ENCODE results near the gene GSTM3. TPM values are rescaled to one million over a fixed set of nuclear protein-coding genes. Genes with fewer than 3 reads are reported as not detected.
"Not testable (repeated sequence)": the region's sequence is repeated elsewhere in the genome, so short reads cannot be mapped to it uniquely, and the experiment has no call there.

The GSTM3 gene
- total RNA-seq, 2 experiments from 2014 or later, result 14.8 to 15.4 TPM

DNA sequence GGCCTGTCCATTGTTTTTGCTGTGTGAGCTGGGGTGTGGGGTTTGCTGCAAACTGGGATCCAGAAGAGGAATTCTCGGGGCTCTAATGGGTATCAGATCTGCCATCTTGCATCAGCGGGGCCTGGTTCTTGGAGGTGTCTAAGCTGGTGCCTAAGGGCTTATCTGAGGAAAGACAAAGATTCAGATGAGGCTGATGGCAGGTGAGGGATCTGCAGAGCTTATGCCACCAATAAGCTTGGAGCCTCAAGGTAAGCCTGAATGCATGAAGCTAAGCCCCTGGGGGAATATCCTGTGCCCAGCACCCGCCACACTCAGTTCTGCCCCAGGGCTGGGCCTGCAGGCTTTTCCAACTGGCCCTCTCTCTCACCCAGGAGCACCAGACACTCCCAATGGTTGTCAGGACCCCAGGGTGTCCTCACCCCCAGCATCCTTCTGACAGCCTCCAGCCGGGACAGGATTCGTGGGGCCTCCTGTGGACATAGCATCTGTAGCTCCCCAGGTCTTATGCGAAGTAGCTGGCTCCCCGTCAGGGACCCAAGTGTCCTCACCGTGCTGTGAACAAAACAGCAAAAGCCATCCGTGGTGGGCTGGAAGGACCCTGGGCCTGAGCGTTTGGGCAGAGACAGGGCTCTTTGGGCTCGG, 9.5 kb upstream of the GSTM3 start:
- Mint-ChIP-seq H3K9me3 (no peaks in the 10 kb centered on the region), H3K27me3 (peaks cover 10% of the 10 kb centered on the region), H3K36me3 (ENCODE audit: low read depth) (no peaks in the 10 kb centered on the region), H3K4me3 (no peak overlapping the region), H3K27ac (no peak overlapping the region), H3K4me1 (ENCODE audit: low read depth) (no peaks in the 10 kb centered on the region)
- peaks cover 5 to 10% of the 10 kb centered on the region in 2 experiments for H3K27me3 ChIP-seq (ENCODE audit: control insufficient read depth in 1 of 2, insufficient read depth in 2 of 2, low read length in 2 of 2)
- H3K9me3 ChIP-seq (ENCODE audit: control insufficient read depth in 1 of 2, insufficient read depth in 1 of 2, low read length in 2 of 2), result peaks cover 0 to 5% of the 10 kb centered on the region in 2 experiments
- no peaks in the 10 kb centered on the region for H3K4me1 ChIP-seq (ENCODE audit: insufficient read depth, low read length)
- H3K36me3 ChIP-seq (ENCODE audit: insufficient read depth, low read length), result no peaks in the 10 kb centered on the region
- H3K4me3 ChIP-seq (ENCODE audit: low read length), result no peak overlapping the region
- ChIA-PET CTCF (no interaction called here), POLR2A (no interaction called here)
- ATAC-seq (ENCODE audit: poor library complexity), result no peak
- TF ChIP-seq, protein P1, sequence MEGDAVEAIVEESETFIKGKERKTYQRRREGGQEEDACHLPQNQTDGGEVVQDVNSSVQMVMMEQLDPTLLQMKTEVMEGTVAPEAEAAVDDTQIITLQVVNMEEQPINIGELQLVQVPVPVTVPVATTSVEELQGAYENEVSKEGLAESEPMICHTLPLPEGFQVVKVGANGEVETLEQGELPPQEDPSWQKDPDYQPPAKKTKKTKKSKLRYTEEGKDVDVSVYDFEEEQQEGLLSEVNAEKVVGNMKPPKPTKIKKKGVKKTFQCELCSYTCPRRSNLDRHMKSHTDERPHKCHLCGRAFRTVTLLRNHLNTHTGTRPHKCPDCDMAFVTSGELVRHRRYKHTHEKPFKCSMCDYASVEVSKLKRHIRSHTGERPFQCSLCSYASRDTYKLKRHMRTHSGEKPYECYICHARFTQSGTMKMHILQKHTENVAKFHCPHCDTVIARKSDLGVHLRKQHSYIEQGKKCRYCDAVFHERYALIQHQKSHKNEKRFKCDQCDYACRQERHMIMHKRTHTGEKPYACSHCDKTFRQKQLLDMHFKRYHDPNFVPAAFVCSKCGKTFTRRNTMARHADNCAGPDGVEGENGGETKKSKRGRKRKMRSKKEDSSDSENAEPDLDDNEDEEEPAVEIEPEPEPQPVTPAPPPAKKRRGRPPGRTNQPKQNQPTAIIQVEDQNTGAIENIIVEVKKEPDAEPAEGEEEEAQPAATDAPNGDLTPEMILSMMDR (IDR thresholded peaks at IDR 0.05), result no peak
- intact Hi-C loops (cut with DNase I, micrococcal nuclease), result no loop called here
- H3K27ac ChIP-seq (ENCODE audit: low read depth in 1 of 2, low read length in 2 of 2), result no peak overlapping the region
- DNase-seq, result no peak

DNA sequence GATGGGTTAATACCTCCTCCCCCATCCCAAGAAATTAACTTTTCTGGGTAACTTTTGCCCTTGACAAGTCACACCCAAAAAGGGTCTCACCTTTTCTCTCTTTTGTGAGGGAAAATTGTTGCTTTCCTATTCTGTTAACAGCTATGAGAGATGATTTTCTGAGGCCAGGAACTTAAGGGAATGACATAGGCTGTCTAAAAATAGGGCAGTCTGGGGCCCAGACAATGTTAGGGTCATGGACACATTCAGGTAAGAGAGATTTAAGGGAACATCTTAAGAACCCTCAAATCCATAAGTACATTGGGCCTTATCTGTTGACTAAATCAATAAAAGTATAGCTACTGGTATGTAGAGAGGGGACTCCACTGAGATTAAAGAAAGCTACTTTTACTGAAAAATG, 8.4 kb upstream of the GSTM3 start:
- no peak for DNase-seq
- no peak overlapping the region for H3K27ac ChIP-seq (ENCODE audit: low read depth in 1 of 2, low read length in 2 of 2)
- no peak for ATAC-seq (ENCODE audit: poor library complexity)
- POLR2A ChIA-PET, result interaction anchor here (1.3 kb wide), 1 partner anchor 10 kb away, joined by 3 read pairs; no protein-coding TSS in a partner anchor
- no peaks in the 10 kb centered on the region for H3K4me1 Mint-ChIP-seq (ENCODE audit: low read depth)
- no peaks in the 10 kb centered on the region for H3K9me3 Mint-ChIP-seq
- H3K36me3 ChIP-seq (ENCODE audit: insufficient read depth, low read length), result no peaks in the 10 kb centered on the region
- intact Hi-C loops (cut with DNase I, micrococcal nuclease), result no loop called here
- peaks cover 10% of the 10 kb centered on the region for H3K27me3 Mint-ChIP-seq
- CTCF ChIA-PET, result interaction anchor here (0.6 kb wide), 1 partner anchor 612 kb away, joined by 3 read pairs; no protein-coding TSS in a partner anchor
- TF ChIP-seq, protein P1 (IDR thresholded peaks at IDR 0.05), result no peak
- no peak overlapping the region for H3K4me3 ChIP-seq (ENCODE audit: low read length)
- peaks cover 5 to 10% of the 10 kb centered on the region in 2 experiments for H3K27me3 ChIP-seq (ENCODE audit: control insufficient read depth in 1 of 2, insufficient read depth in 2 of 2, low read length in 2 of 2)
- no peaks in the 10 kb centered on the region for H3K4me1 ChIP-seq (ENCODE audit: insufficient read depth, low read length)
- no peak overlapping the region for H3K4me3 Mint-ChIP-seq
- H3K36me3 Mint-ChIP-seq (ENCODE audit: low read depth), result no peaks in the 10 kb centered on the region
- H3K27ac Mint-ChIP-seq, result no peak overlapping the region
- peaks cover 0 to 5% of the 10 kb centered on the region in 2 experiments for H3K9me3 ChIP-seq (ENCODE audit: control insufficient read depth in 1 of 2, insufficient read depth in 1 of 2, low read length in 2 of 2)

DNA sequence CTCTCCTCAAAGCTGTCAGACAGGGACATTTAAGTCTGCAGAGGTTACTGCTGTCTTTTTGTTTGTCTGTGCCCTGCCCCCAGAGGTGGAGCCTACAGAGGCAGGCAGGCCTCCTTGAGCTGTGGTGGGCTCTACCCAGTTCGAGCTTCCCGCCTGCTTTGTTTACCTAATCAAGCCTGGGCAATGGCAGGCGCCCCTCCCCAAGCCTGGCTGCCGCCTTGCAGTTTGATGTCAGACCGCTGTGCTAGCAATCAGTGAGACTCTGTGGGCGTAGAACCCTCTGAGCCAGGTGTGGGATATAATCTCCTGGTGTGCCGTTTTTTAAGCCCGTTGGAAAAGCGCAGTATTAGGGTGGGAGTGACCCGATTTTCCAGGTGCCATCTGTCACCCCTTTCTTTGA, 7.5 kb upstream of the GSTM3 start:
- peaks cover 10% of the 10 kb centered on the region for H3K27me3 Mint-ChIP-seq
- DNase-seq; ATAC-seq (ENCODE audit: poor library complexity): not testable (repeated sequence)

More for the DNA sequence above, 7.5 kb upstream of the GSTM3 start:
- H3K27ac Mint-ChIP-seq; CTCF ChIA-PET; H3K9me3 ChIP-seq (ENCODE audit: control insufficient read depth in 1 of 2, insufficient read depth in 1 of 2, low read length in 2 of 2); H3K4me1 Mint-ChIP-seq (ENCODE audit: low read depth); H3K27ac ChIP-seq (ENCODE audit: low read depth in 1 of 2, low read length in 2 of 2); H3K36me3 ChIP-seq (ENCODE audit: insufficient read depth, low read length); H3K36me3 Mint-ChIP-seq (ENCODE audit: low read depth); POLR2A ChIA-PET; H3K4me1 ChIP-seq (ENCODE audit: insufficient read depth, low read length); H3K4me3 ChIP-seq (ENCODE audit: low read length); H3K9me3 Mint-ChIP-seq; intact Hi-C loops (cut with DNase I, micrococcal nuclease); H3K4me3 Mint-ChIP-seq: not testable (repeated sequence)
- peaks cover 5 to 10% of the 10 kb centered on the region in 2 experiments for H3K27me3 ChIP-seq (ENCODE audit: control insufficient read depth in 1 of 2, insufficient read depth in 2 of 2, low read length in 2 of 2)

Data from CD4-positive, alpha-beta T cell (primary cell).